HUES6 (cell line): ENCODE data around the gene PALLD.

Experiments
- H3K27ac ChIP-seq: 2 replicates; pipeline ENCODE4 v1.7.0; 2013; ENCODE audit warnings: low read depth, mild to moderate bottlenecking, low read length, inconsistent platforms
- H3K27me3 ChIP-seq: 2 replicates; pipeline ENCODE4 v1.6.1; 2013; ENCODE audit warnings: low read length; ENCODE audit not compliant: control insufficient read depth, insufficient read depth
- H3K36me3 ChIP-seq: 2 replicates; pipeline ENCODE4 v1.6.1; 2013; ENCODE audit warnings: low read length; ENCODE audit not compliant: control insufficient read depth, insufficient read depth
- H3K4me1 ChIP-seq: 2 replicates; pipeline ENCODE4 v1.6.1; 2013; ENCODE audit warnings: low read length; ENCODE audit not compliant: control insufficient read depth, insufficient read depth
- H3K4me3 ChIP-seq: 2 replicates; pipeline ENCODE4 v1.5.1; 2013; ENCODE audit warnings: low read depth, low read length
- H3K9ac ChIP-seq: one replicate; pipeline ENCODE4 v1.6.1; 2013; ENCODE audit warnings: mild to moderate bottlenecking, low read length
- H3K9me3 ChIP-seq: 2 replicates; pipeline ENCODE4 v1.6.1; 2013; ENCODE audit warnings: low read depth, low read length; ENCODE audit not compliant: control insufficient read depth, insufficient read depth

PALLD gene

DNA sequence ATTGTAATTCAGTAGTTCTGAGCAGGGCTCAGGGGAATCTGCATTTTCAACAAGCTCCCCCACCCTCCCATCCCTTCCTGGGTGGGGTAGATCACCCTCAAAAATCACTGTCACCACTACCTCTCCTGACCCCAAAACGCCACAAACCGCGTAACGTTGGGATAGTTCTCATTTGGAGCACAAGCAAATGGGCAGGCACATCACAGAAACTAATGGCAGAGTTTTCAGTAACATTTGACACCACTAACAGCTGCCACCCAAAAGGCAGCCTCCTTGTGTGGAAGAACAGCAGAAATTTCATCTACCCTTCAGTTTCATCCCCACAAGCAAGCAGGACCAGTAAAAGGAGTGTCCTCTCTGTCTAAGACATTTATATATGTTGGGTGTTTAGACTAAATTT lies 132.7 kb downstream of the PALLD start:
- Histone ChIP-seq H3K4me3 (no peak overlapping the region), H3K27me3 (peaks cover 17% of the 10 kb centered on the region; the same call in 1 of the 2 replicates), H3K27ac (no peak overlapping the region), H3K36me3 (no peaks in the 10 kb centered on the region), H3K4me1 (peaks cover 38% of the 10 kb centered on the region), H3K9ac (no peak overlapping the region), H3K9me3 (no peaks in the 10 kb centered on the region)

DNA sequence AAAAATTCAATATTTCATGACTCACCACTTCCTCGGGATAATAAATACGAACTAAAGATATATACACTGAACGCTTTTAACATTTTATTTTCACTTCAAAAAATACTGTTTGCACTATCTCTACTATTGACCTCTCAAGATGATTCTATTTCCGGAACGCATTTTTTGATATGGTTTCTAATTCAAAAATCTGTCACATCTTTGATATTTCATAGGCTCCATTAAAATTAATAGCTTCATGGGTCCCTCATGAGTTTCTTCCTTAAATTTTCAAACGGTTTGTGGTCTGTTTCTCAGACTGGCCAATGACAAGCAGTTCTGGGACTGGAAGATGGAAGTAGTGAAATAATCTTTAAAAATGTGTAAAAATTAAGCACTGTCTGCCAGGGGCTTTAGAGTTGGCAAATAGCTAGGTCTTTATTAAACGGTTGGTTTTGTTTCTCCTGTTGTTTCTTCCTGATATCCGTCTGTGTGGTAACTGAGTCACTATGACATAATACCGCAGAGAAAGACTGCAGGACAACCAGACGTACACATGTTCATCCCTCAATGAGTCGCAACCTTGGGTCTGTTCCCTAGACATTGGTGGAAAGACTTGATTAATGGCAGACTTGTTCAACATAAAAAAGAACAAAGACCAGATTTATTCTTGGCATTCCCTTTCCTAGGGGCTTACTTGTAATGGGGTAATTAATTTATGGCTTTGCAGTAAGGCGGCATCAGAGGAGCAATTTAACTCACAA lies 133.8 kb downstream of the PALLD start:
- H3K9me3 ChIP-seq, result no peaks in the 10 kb centered on the region
- H3K9ac ChIP-seq, result peak overlapping the region; percentile 86
- no peaks in the 10 kb centered on the region for H3K36me3 ChIP-seq
- peaks cover 38% of the 10 kb centered on the region for H3K4me1 ChIP-seq
- peak overlapping the region; percentile 100 for H3K4me3 ChIP-seq
- H3K27ac ChIP-seq, result no peak overlapping the region
- peaks cover 17% of the 10 kb centered on the region; the same call in 1 of the 2 replicates for H3K27me3 ChIP-seq

DNA sequence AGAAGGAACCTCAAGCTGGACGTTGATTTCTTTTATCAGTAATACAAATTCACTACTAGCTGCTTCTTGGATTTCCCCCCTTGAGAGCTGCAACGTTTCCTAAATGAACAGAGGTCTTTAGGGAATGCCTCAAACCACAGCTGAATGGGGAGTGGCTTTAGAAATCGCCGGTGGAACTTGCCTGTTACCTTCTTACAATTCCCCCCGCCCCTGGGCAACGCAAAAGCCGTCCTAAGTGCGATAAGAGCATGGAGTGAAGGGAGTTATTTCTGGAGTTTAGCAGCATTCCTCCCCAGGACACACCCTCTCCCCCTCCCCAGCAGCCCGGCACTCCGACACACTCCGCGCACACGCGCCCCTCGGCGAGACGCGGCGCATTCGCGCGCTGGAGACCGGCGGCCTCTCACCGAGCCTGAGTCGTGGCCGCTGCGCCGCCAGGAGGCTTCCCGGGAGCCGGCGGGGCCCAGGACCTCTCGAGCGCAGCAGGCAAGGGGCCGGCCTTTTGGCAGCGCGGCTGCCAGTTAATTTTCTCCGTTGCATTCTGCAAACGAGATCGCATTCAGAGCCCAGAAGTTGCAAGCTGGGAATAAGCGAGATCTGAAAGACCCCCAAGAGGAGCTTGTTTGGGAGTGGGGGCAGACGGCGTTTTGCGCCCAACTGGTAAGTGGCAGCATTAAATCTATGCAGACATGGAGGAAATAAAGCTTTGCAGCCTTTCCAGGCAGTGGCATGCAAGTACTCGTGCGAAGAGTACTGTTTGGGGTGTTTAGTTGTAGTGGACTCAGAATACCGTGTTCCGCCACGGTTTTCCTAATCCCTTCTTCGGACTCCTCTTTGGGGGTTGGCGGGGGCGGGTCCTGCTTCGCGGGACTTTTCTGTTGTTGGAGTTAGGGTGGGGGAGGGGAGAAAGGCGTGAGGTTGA lies 134.7 kb downstream of the PALLD start:
- peak overlapping the region; percentile 86 for H3K9ac ChIP-seq
- H3K27me3 ChIP-seq, result peaks cover 17% of the 10 kb centered on the region; the same call in 1 of the 2 replicates
- no peaks in the 10 kb centered on the region for H3K36me3 ChIP-seq
- peak overlapping the region; percentile 100 for H3K4me3 ChIP-seq
- peaks cover 38% of the 10 kb centered on the region for H3K4me1 ChIP-seq
- H3K9me3 ChIP-seq, result no peaks in the 10 kb centered on the region
- H3K27ac ChIP-seq, result no peak overlapping the region

DNA sequence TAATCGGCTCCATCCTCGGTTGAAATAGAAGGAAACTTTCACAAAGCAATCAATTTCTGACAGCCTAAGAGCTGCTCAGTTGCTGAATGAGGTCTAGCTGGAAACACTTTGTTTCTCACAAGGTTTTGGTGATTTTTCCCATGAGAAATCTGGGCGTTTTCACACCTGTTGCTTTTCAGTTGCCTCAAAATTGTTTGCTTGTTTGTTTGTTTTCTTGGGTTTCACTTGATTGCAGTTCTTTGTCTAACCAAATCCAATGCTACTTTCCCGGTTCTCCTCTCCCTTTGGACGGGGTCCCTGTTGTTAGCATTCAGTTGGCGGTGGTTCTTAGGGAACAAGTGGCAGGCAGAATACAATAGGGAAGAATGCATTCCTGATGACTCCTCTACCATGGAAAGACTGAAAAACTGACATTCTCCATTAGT lies 135.5 kb downstream of the PALLD start:
- no peaks in the 10 kb centered on the region for H3K9me3 ChIP-seq
- peak overlapping the region; percentile 100 for H3K4me3 ChIP-seq
- peaks cover 17% of the 10 kb centered on the region; the same call in 1 of the 2 replicates for H3K27me3 ChIP-seq
- H3K9ac ChIP-seq, result peak overlapping the region; percentile 86
- peaks cover 43% of the 10 kb centered on the region for H3K4me1 ChIP-seq
- H3K27ac ChIP-seq, result no peak overlapping the region; the same call in 1 of the 2 replicates
- no peaks in the 10 kb centered on the region for H3K36me3 ChIP-seq

DNA sequence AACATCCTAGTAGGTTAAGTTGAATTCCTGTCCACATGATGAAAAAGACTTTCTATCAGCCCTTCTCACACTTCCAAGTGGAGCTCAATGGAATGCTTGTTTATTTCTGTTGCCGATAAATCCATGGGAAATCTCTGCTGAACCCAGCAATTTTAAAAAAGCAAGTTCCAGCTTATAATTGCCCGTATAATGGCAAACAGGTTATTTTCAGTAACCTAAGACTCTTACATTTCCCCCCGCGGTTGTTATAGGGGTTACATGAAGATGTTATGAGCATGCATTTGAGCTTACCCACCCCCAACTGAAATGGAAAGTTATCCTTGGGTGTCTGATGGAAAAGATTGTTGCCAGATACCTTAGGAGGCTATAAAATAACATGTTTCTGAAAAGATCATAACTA lies 136.2 kb downstream of the PALLD start:
- Histone ChIP-seq H3K4me1 (peaks cover 43% of the 10 kb centered on the region), H3K4me3 (peak overlapping the region; percentile 100), H3K9me3 (no peaks in the 10 kb centered on the region), H3K27ac (no peak overlapping the region), H3K27me3 (peaks cover 17% of the 10 kb centered on the region; the same call in 1 of the 2 replicates), H3K9ac (no peak overlapping the region), H3K36me3 (no peaks in the 10 kb centered on the region)

DNA sequence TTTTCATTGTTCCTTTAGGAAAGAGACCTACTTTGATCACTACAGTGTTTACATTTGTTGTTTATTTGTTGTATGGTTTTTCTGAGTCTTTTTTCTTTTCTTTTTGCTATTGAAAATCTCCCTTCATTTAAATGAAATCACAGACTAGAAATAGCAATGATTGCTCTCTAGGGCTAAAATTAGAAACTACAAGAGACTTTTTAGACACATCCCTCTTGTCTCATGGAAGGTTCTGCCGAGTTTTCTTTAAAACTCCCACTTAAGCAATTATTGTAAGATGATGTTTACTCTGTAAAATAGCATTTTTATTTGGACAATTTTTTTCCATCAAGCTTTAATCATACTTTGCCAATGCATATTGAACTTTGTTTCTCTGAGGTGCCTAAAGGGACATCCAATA lies 136.6 kb downstream of the PALLD start:
- Histone ChIP-seq H3K9me3 (no peaks in the 10 kb centered on the region), H3K27ac (no peak overlapping the region), H3K9ac (no peak overlapping the region), H3K27me3 (peaks cover 17% of the 10 kb centered on the region; the same call in 1 of the 2 replicates), H3K36me3 (no peaks in the 10 kb centered on the region), H3K4me1 (peaks cover 39% of the 10 kb centered on the region), H3K4me3 (no peak overlapping the region)

DNA sequence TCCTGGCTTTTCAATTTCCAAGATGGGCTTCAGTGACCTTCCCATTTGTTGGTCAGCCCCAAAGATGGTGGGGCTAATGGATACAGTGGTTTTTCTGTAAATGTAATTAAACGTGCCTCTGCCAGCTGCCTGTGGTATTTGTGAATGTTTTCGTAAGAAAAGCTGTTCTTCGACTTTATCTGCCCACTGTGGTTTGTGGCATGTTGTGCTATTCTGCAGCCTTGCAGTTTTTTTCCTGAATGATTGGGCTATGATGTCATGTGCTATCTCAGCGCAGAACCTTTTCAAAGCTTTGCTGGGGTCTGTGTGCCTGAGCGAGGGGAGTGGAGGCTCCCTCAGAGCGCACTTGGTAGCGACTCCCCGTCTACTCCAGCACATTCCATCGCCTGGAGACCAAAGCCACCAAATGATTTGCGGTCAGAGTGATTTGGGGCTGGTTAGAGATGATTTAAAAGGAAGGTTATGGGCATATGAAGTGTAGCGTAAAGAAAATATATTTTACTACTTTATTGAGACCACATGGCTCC lies 137.5 kb downstream of the PALLD start:
- H3K27ac ChIP-seq, result no peak overlapping the region
- no peak overlapping the region for H3K4me3 ChIP-seq
- H3K27me3 ChIP-seq, result peaks cover 17% of the 10 kb centered on the region; the same call in 1 of the 2 replicates
- H3K4me1 ChIP-seq, result peaks cover 39% of the 10 kb centered on the region
- no peak overlapping the region for H3K9ac ChIP-seq
- H3K36me3 ChIP-seq, result no peaks in the 10 kb centered on the region
- no peaks in the 10 kb centered on the region for H3K9me3 ChIP-seq

DNA sequence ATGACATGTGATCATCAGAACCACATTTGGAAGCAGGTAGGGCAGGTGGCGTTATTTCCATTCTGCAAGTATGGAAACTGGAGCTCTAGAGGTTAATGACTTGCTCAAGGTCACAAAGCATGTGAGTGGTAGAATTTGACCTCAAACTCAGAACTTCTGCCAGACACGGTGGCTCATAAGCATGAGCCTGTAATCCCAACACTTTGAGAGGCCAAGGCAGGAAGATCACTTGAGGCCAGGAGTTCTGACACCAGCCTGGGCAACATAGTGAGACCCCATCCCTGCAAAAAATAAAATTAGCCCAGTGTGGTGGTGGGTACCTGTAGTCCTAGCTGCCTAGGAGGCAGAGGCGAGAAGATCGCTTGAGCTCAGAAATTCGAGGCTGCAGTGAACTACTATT lies 139.2 kb downstream of the PALLD start:
- no peaks in the 10 kb centered on the region for H3K9me3 ChIP-seq
- no peaks in the 10 kb centered on the region for H3K36me3 ChIP-seq
- no peak overlapping the region for H3K9ac ChIP-seq
- no peak overlapping the region for H3K4me3 ChIP-seq
- no peak overlapping the region for H3K27ac ChIP-seq
- H3K27me3 ChIP-seq, result peaks cover 6% of the 10 kb centered on the region; the same call in 1 of the 2 replicates
- peaks cover 26% of the 10 kb centered on the region for H3K4me1 ChIP-seq

DNA sequence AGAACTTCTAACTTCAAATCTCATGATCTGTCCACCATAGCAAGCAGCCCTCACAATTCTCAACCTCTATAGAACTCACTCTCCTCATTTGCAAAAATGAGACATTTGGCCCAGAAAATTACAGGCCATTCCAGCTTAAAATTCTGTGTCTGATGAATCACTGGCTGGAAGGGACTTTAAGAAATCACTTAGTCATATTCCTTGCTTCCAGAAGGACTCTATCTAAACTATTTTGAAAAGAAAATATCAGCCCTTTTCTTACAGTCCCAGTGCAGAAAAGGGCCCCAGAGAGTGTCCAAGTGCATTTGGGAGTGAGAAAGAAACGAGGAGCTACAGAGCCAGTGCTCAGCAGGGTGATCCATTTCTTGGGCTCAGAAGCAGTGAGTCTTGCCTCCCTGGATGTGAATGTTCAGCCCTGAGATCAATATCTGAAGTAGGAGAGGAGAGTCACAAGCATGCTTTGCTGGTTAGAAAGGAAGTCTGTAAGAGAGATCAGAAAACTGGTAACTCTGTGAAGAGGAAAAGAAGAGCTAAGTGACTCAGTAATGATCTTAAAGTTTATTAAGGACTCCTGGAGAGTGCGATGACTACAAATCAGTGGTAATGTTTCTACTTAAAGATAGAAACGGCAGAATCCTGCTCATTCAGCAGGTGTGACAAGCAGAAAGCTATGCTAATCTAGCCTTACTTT lies 139.8 kb downstream of the PALLD start:
- H3K36me3 ChIP-seq, result no peaks in the 10 kb centered on the region
- H3K4me3 ChIP-seq, result no peak overlapping the region
- peaks cover 29% of the 10 kb centered on the region for H3K4me1 ChIP-seq
- no peak overlapping the region for H3K9ac ChIP-seq
- peaks cover 3% of the 10 kb centered on the region; the same call in 1 of the 2 replicates for H3K27me3 ChIP-seq
- H3K27ac ChIP-seq, result no peak overlapping the region
- H3K9me3 ChIP-seq, result no peaks in the 10 kb centered on the region

DNA sequence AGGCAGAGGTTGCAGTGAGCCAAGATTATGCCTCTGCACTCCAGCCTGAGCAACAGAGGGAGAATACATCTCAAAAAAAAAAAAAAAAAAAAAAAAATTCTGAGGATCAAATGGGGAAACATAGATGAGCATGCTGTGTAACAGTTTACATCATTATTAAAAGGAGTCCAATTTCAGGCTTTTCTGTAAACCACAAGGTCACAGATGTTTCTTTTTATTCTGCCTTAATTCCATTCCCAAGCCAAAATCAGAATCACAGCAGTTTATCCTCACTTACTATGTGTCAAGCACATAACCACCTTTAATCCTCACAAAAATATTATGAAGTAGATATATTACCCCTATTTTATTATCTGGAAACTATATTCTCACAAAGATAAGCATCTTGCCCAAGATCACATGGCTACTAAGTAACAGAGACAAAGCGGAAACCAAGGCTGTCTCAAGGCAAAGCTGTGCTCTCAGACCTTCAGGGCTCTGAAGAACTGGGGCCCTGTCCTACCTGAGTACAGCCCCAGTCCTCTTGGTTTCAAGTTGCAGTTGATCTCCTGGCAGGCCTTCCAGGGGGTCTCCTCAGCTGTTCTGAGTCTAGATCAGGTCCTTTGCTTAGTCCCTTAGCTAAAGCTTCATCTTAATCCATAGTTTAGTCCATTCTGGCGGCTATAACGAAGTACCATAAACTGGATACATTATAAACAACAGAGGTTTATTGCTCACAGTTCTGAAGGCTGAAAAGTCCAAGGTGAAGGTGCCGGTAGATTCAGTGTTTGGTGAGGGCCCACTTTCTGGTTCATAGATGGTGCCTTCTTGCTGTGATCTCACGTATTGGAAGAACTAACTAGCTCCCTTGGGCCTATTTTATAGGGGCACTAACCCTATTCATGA lies 141.3 kb downstream of the PALLD start:
- H3K27me3 ChIP-seq, result no peaks in the 10 kb centered on the region
- H3K4me3 ChIP-seq, result no peak overlapping the region
- H3K9ac ChIP-seq, result no peak overlapping the region
- no peaks in the 10 kb centered on the region for H3K36me3 ChIP-seq
- no peak overlapping the region for H3K27ac ChIP-seq
- no peaks in the 10 kb centered on the region for H3K9me3 ChIP-seq
- peaks cover 20% of the 10 kb centered on the region for H3K4me1 ChIP-seq
